PC-3 (cell line): ENCODE measurements around the gene SHROOM2. TPM values are rescaled to one million over a fixed set of nuclear protein-coding genes. Genes with fewer than 3 reads are reported as not detected.
A peak's percentile ranks its signal among the peaks of the same experiment; 100 is the strongest.

Source experiments
- ATAC-seq: fragments of 200-7000 bp; cut with Tn5 transposase; 2 replicates; pipeline ENCODE4 v1.9.1; 2020; ENCODE audit warnings: mild to moderate bottlenecking, moderate library complexity
- BruUV-seq: library from RNA; stranded (reverse); fragments of 400-500 nt; replicated peaks from 2 replicates; lab custom pipeline; 2021; lab: Mats Ljungman, UMichigan
- CTCF ChIA-PET: fragments of 300-600 bp; sonication (Branson Sonifier 250); formaldehyde crosslinking; loops from one replicate; lab custom pipeline; 2022; ENCODE audit warnings: antibody characterized with exemption; lab: Charles Lee
- POLR2A ChIA-PET: fragments of 300-600 bp; sonication (Branson Sonifier 250); formaldehyde crosslinking; loops from one replicate; lab custom pipeline; 2022; ENCODE audit warnings: antibody characterized with exemption; ENCODE audit not compliant: unreplicated experiment; lab: Charles Lee
- DNase-seq: peaks from one replicate; pipeline ENCODE4 v3.0.0-alpha.2; 2015
- H2AFZ ChIP-seq: fragments of 300-600 bp; sonication (generic); 2 replicates; pipeline ENCODE4 v1.6.0; 2016; ENCODE audit warnings: antibody characterized with exemption, low read length
- H3F3A ChIP-seq: fragments of 300-600 bp; sonication (generic); one replicate; pipeline ENCODE4 v1.6.0; 2017; ENCODE audit warnings: antibody characterized with exemption, low read length, control low read depth, mild to moderate bottlenecking; ENCODE audit not compliant: unreplicated experiment
- H3K27ac ChIP-seq: fragments of 300-600 bp; sonication (generic); 2 replicates; pipeline ENCODE4 v1.5.1; 2016; ENCODE audit warnings: mild to moderate bottlenecking, low read length
- H3K27me3 ChIP-seq: fragments of 300-600 bp; sonication (generic); 2 replicates; pipeline ENCODE4 v1.6.1; 2016; ENCODE audit warnings: low read length, mixed read lengths
- H3K36me3 ChIP-seq: fragments of 300-600 bp; sonication (generic); 2 replicates; pipeline ENCODE4 v1.6.1; 2016; ENCODE audit warnings: low read depth, mixed run types, low read length, mixed read lengths
- H3K4me1 ChIP-seq: fragments of 300-600 bp; sonication (generic); 2 replicates; pipeline ENCODE4 v1.5.1; 2016; ENCODE audit warnings: low read length; ENCODE audit not compliant: insufficient read depth
- H3K4me2 ChIP-seq: fragments of 300-600 bp; sonication (generic); 2 replicates; pipeline ENCODE4 v1.6.0; 2016; ENCODE audit warnings: low read length
- H3K4me3 ChIP-seq: fragments of 300-600 bp; sonication (generic); 2 replicates; pipeline ENCODE4 v1.5.1; 2016; ENCODE audit warnings: mild to moderate bottlenecking, low read length, mixed read lengths
- H3K79me2 ChIP-seq: fragments of 300-600 bp; sonication (generic); 2 replicates; pipeline ENCODE4 v1.6.1; 2017; ENCODE audit warnings: low read length, mixed read lengths
- H3K9ac ChIP-seq: fragments of 300-600 bp; sonication (generic); 2 replicates; pipeline ENCODE4 v1.6.0; 2016; ENCODE audit warnings: mild to moderate bottlenecking, low read length
- H3K9me2 ChIP-seq: fragments of 300-600 bp; sonication (generic); replicated peaks from 2 replicates; pipeline ENCODE4 v1.6.1; 2016; ENCODE audit warnings: mixed run types, low read length, mixed read lengths
- H3K9me3 ChIP-seq: fragments of 300-600 bp; sonication (generic); 2 replicates; pipeline ENCODE4 v1.6.1; 2016; ENCODE audit warnings: low read length, mixed read lengths
- H4K20me1 ChIP-seq: fragments of 300-600 bp; sonication (generic); 2 replicates; pipeline ENCODE4 v1.6.1; 2016; ENCODE audit warnings: low read length, mixed read lengths
- EZH2 ChIP-seq: fragments of 300-600 bp; sonication (generic); IDR thresholded peaks from one replicate; pipeline ENCODE4 v1.6.1; 2017; ENCODE audit warnings: antibody characterized with exemption, mild to moderate bottlenecking, low read length; ENCODE audit not compliant: unreplicated experiment
- EZH2phosphoT487 ChIP-seq: fragments of 300-600 bp; sonication (generic); IDR thresholded peaks from 2 replicates; pipeline ENCODE4 v1.6.1; 2018; ENCODE audit warnings: mild to moderate bottlenecking, antibody characterized with exemption, low read length, borderline replicate concordance
- intact Hi-C: fragments of 100-400 bp; cut with micrococcal nuclease; formaldehyde crosslinking; loops from 2 replicates; pipeline ENCODE4 v1.9.0; 2023
- total RNA-seq: library from RNA; depleted of rRNA; stranded (reverse); fragments of >200 nt; gene quantifications from 2 replicates; pipeline ENCODE4 v1.2.3, GENCODE V29; 2014
- TF ChIP-seq, protein P1 (sequence below): fragments of 300-600 bp; sonication (generic); conservative IDR thresholded peaks from 2 replicates; pipeline ENCODE4 v1.5.1; 2017; ENCODE audit warnings: antibody characterized with exemption, low read depth, mild to moderate bottlenecking, low read length

The SHROOM2 gene
- total RNA-seq, 1 experiment from 2014 or later, result 6.5 TPM

DNA sequence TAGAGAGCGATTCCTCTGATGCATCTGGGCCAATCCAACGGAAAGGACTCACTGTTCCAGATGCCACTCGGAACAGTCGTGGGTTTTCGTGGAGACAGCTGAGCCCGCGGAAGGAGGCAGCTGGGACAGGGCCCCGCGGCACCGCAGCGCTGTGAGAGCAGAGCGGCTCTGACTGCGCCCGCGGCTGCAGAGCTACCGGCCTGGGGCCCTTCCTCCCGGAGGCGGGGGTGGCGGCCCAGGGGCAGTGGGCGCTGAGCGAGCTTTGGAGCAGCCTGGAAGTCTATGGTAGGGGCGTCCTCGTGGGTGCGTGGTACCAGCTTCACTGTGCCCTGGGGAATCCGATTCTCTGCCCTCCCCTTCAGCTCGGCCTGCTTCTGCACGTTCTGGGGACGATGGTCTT is 205.8 kb downstream of the SHROOM2 start:
- Histone ChIP-seq H3K9ac (no peak overlapping the region), H3K36me3 (peaks cover 4% of the 10 kb centered on the region; the same call in 1 of the 2 replicates), H4K20me1 (no peaks in the 10 kb centered on the region), H3F3A (no peaks in the 10 kb centered on the region), H3K9me2 (no peaks in the 10 kb centered on the region), H3K27me3 (no peaks in the 10 kb centered on the region), H2AFZ (no peak overlapping the region), H3K9me3 (0 out of 2 replicates have a peak, but pooled peaks cover 7% of the 10 kb centered on the region), H3K27ac (no peak overlapping the region), H3K4me2 (no peak overlapping the region), H3K79me2 (no peaks in the 10 kb centered on the region), H3K4me1 (no peaks in the 10 kb centered on the region), H3K4me3 (no peak overlapping the region)
- ChIA-PET CTCF (no interaction called here), POLR2A (no interaction called here)
- DNase-seq, result no peak
- intact Hi-C loops, result no loop called here
- ATAC-seq, result no peak
- BruUV-seq, result no TSS peak
- TF ChIP-seq EZH2, result no peak
- TF ChIP-seq, protein P1, sequence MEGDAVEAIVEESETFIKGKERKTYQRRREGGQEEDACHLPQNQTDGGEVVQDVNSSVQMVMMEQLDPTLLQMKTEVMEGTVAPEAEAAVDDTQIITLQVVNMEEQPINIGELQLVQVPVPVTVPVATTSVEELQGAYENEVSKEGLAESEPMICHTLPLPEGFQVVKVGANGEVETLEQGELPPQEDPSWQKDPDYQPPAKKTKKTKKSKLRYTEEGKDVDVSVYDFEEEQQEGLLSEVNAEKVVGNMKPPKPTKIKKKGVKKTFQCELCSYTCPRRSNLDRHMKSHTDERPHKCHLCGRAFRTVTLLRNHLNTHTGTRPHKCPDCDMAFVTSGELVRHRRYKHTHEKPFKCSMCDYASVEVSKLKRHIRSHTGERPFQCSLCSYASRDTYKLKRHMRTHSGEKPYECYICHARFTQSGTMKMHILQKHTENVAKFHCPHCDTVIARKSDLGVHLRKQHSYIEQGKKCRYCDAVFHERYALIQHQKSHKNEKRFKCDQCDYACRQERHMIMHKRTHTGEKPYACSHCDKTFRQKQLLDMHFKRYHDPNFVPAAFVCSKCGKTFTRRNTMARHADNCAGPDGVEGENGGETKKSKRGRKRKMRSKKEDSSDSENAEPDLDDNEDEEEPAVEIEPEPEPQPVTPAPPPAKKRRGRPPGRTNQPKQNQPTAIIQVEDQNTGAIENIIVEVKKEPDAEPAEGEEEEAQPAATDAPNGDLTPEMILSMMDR, result no peak
- TF ChIP-seq EZH2phosphoT487, result no peak

DNA sequence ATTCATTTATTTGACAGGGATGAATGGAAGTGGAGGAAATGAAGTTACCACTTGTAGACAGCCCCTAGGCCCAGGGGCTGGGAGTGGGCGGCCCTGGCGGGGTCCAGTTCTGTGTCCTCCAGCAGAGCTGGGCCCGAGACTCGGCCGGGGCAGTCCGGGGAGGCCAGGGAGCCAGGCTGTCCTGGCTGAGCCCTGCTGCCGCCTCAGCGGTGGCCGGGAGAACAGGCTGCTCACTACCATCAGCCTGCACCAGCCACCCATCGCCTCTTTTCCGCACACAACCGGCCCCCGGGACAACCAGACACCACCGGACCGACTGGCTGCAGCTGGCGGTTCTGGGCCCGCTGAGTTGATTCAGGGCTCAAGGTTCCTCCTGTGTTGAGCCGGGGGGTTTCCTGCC is 206.5 kb downstream of the SHROOM2 start:
- CTCF ChIA-PET, result no interaction called here

DNA sequence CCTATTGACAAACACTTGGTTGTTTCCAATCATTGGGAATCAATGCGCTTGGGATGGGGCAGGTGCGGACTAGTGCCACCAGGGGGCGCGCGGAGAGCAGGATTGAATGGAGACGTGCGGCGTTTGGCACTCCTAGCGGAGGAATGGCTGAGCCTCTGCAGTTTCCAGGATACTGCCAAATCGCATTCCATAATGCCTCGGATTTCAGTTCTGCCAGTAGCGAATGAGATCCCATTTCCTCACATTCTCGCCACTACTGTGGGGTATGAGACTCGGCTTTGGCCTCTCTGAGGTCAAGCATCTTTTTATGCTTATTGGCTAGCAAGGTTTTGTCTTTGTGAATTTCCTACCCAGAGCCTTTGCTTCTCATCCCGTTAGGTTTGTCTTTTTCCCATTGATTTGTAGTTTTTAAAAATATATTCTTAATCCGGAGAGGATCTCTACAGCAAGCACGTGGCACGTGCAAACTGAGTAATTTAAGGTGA is 209.7 kb downstream of the SHROOM2 start:
- Histone ChIP-seq H3K36me3 (peaks cover 4% of the 10 kb centered on the region; the same call in 1 of the 2 replicates), H3K4me1 (no peaks in the 10 kb centered on the region), H3F3A (no peaks in the 10 kb centered on the region), H3K4me2 (no peak overlapping the region), H3K4me3 (no peak overlapping the region), H3K79me2 (no peaks in the 10 kb centered on the region), H4K20me1 (no peaks in the 10 kb centered on the region), H3K27me3 (no peaks in the 10 kb centered on the region), H3K9ac (no peak overlapping the region), H3K9me2 (no peaks in the 10 kb centered on the region), H3K27ac (no peak overlapping the region), H3K9me3 (0 out of 2 replicates have a peak, but pooled peaks cover 7% of the 10 kb centered on the region), H2AFZ (no peak overlapping the region)
- CTCF ChIA-PET, result no interaction called here
- POLR2A ChIA-PET, result no interaction called here
- TF ChIP-seq, protein P1, result peak; percentile 88
- TF ChIP-seq EZH2, result no peak
- TF ChIP-seq EZH2phosphoT487, result no peak
- BruUV-seq, result no TSS peak
- intact Hi-C loops, result loop anchor here (1.0 kb wide), 1 partner anchor 123 kb away; no protein-coding TSS in a partner anchor
- DNase-seq, result peak; percentile 74
- ATAC-seq, result peak; percentile 64

More for the DNA sequence above, 206.5 kb downstream of the SHROOM2 start:
- BruUV-seq, result no TSS peak
- H3K79me2 ChIP-seq, result no peaks in the 10 kb centered on the region
- POLR2A ChIA-PET, result no interaction called here
- peaks cover 4% of the 10 kb centered on the region; the same call in 1 of the 2 replicates for H3K36me3 ChIP-seq
- intact Hi-C loops, result no loop called here
- H3F3A ChIP-seq, result no peaks in the 10 kb centered on the region
- H3K9ac ChIP-seq, result no peak overlapping the region
- H4K20me1 ChIP-seq, result no peaks in the 10 kb centered on the region
- no peak overlapping the region for H3K4me2 ChIP-seq
- no peaks in the 10 kb centered on the region for H3K9me2 ChIP-seq
- TF ChIP-seq EZH2phosphoT487 (no peak), EZH2 (no peak)
- TF ChIP-seq, protein P1, result no peak
- H3K9me3 ChIP-seq, result 0 out of 2 replicates have a peak, but pooled peaks cover 7% of the 10 kb centered on the region
- no peak for DNase-seq
- H3K4me1 ChIP-seq, result no peaks in the 10 kb centered on the region
- no peak for ATAC-seq
- H3K4me3 ChIP-seq, result no peak overlapping the region
- H2AFZ ChIP-seq, result no peak overlapping the region
- no peaks in the 10 kb centered on the region for H3K27me3 ChIP-seq
- no peak overlapping the region for H3K27ac ChIP-seq
